Lower leg skin (tissue), 3 donors: ENCODE measurements around the gene SBNO2.

Experiments
- CTCF ChIP-seq, 3 donors: fragments of 450-650 bp; IDR thresholded peaks; one replicate each; pipeline ENCODE4 v1.5.1; 2016; ENCODE audit warnings: antibody characterized with exemption in 3 of 3, mild to moderate bottlenecking in 3 of 3, moderate library complexity in 2 of 3
- POLR2A ChIP-seq, 2 donors: fragments of 450-650 bp; IDR thresholded peaks; one replicate each; pipeline ENCODE4 v1.6.1; 2016 to 2017; ENCODE audit warnings: antibody characterized with exemption in 2 of 2, mild to moderate bottlenecking in 1 of 2, moderate library complexity in 1 of 2

GRCh38 chr19:1206150-1206863, 32.2 kb upstream of the SBNO2 start:
- TF ChIP-seq CTCF (IDR thresholded peaks at IDR 0.05) (no peak), POLR2A (IDR thresholded peaks at IDR 0.05) (no peak)
